ENCODE measurements around the gene PPIH. TPM values are rescaled to one million over a fixed set of nuclear protein-coding genes. Genes with fewer than 3 reads are reported as not detected.
"Not testable (repeated sequence)": the region's sequence is repeated elsewhere in the genome, so short reads cannot be mapped to it uniquely, and the experiment has no call there.

The PPIH gene
- 30.0 TPM for total RNA-seq

GRCh38 chr1:42657981-42658876 lies at the start of gene PPIH:
Gene PPIH, plus strand, starts transcription at chr1:42658423. Its CDS starts 24 bp downstream, at chr1:42658447.
- peak in 1 of 2 donors; percentile 89 for DNase-seq (ENCODE audit: extremely low spot score in 2 of 2)
- Histone ChIP-seq H3K4me3 (peak within 1 kb of the TSS; percentile 69 to 90), H3K9me3 (no peaks in the 10 kb centered on the region), H3K27me3 (no peaks in the 10 kb centered on the region), H3K4me1 (peaks cover 19% of the 10 kb centered on the region), H3K36me3 (peaks cover 0 to 14% of the 10 kb centered on the region in 2 donors), H3K27ac (peak within 1 kb of the TSS; percentile 67)
- TF ChIP-seq POLR2AphosphoS5 (IDR thresholded peaks at IDR 0.05; ENCODE audit: insufficient read depth in 1 of 2, low read depth in 1 of 2), result peak; percentile 79 to 95
- TF ChIP-seq POLR2A (IDR thresholded peaks at IDR 0.05), result peak in 1 of 2 donors; percentile 32
- peak in 2 of 3 experiments; percentile 35 to 39 for TF ChIP-seq CTCF (IDR thresholded peaks at IDR 0.05)
- intact Hi-C loops (cut with DNase I), result no loop called here

GRCh38 chr1:42613803-42614131 lies 44.5 kb upstream of the PPIH start:
- H3K4me1 ChIP-seq, result no peaks in the 10 kb centered on the region
- no peaks in the 10 kb centered on the region for H3K36me3 ChIP-seq
- no peak overlapping the region for H3K4me3 ChIP-seq
- DNase-seq (ENCODE audit: extremely low spot score in 2 of 2), result no peak
- intact Hi-C loops (cut with DNase I), result no loop called here
- H3K9me3 ChIP-seq, result no peaks in the 10 kb centered on the region
- H3K27me3 ChIP-seq, result no peaks in the 10 kb centered on the region
- TF ChIP-seq POLR2AphosphoS5 (IDR thresholded peaks at IDR 0.05; ENCODE audit: insufficient read depth in 1 of 2, low read depth in 1 of 2) (no peak), POLR2A (IDR thresholded peaks at IDR 0.05) (no peak), CTCF (IDR thresholded peaks at IDR 0.05) (no peak)
- no peak overlapping the region for H3K27ac ChIP-seq

GRCh38 chr1:42618866-42619265 lies 39.4 kb upstream of the PPIH start:
- Histone ChIP-seq H3K4me1 (no peaks in the 10 kb centered on the region), H3K27me3 (no peaks in the 10 kb centered on the region), H3K27ac (no peak overlapping the region), H3K9me3 (no peaks in the 10 kb centered on the region), H3K36me3 (no peaks in the 10 kb centered on the region), H3K4me3 (no peak overlapping the region)
- no peak for TF ChIP-seq POLR2A (IDR thresholded peaks at IDR 0.05)
- intact Hi-C loops (cut with DNase I), result no loop called here
- no peak for DNase-seq (ENCODE audit: extremely low spot score in 2 of 2)

- H3K4me3 ChIP-seq, result no peak overlapping the region
- no peaks in the 10 kb centered on the region for H3K27me3 ChIP-seq
- H3K4me1 ChIP-seq, result no peaks in the 10 kb centered on the region
- no peaks in the 10 kb centered on the region for H3K36me3 ChIP-seq
- no peak overlapping the region for H3K27ac ChIP-seq
- intact Hi-C loops (cut with DNase I), result no loop called here
- no peaks in the 10 kb centered on the region for H3K9me3 ChIP-seq
- TF ChIP-seq POLR2AphosphoS5 (IDR thresholded peaks at IDR 0.05; ENCODE audit: insufficient read depth in 1 of 2, low read depth in 1 of 2) (no peak), POLR2A (IDR thresholded peaks at IDR 0.05) (no peak), CTCF (IDR thresholded peaks at IDR 0.05) (no peak)
- no peak for DNase-seq (ENCODE audit: extremely low spot score in 2 of 2)
Observed at GRCh38 chr1:42620307-42620706, 37.9 kb upstream of the PPIH start.

GRCh38 chr1:42621180-42621579 lies 37.0 kb upstream of the PPIH start:
- H3K36me3 ChIP-seq; H3K27me3 ChIP-seq; H3K4me1 ChIP-seq; H3K27ac ChIP-seq; intact Hi-C loops (cut with DNase I); DNase-seq (ENCODE audit: extremely low spot score in 2 of 2); H3K9me3 ChIP-seq; H3K4me3 ChIP-seq: not testable (repeated sequence)

- intact Hi-C loops (cut with DNase I); H3K4me3 ChIP-seq; H3K4me1 ChIP-seq; H3K27me3 ChIP-seq; H3K36me3 ChIP-seq; H3K27ac ChIP-seq; H3K9me3 ChIP-seq; DNase-seq (ENCODE audit: extremely low spot score in 2 of 2): not testable (repeated sequence)
Observed at GRCh38 chr1:42627205-42627604, 31.0 kb upstream of the PPIH start.

Measured in vagina (tissue), 2 donors.